Stimulated activated CD8-positive, alpha-beta memory T cell treated with anti-CD3 and anti-CD28 coated beads, Interleukin-2, amount 100 ng/mL, for 48 hours (primary cell): ENCODE results near the gene FPR2.
"Not testable (repeated sequence)": the region's sequence is repeated elsewhere in the genome, so short reads cannot be mapped to it uniquely, and the experiment has no call there.

Experiments
- DNase-seq, 2 donors: peaks; one replicate each; pipeline ENCODE4 v3.0.0-alpha.2; 2020; ENCODE audit warnings: low read depth in 2 of 2

Gene FPR2

DNA sequence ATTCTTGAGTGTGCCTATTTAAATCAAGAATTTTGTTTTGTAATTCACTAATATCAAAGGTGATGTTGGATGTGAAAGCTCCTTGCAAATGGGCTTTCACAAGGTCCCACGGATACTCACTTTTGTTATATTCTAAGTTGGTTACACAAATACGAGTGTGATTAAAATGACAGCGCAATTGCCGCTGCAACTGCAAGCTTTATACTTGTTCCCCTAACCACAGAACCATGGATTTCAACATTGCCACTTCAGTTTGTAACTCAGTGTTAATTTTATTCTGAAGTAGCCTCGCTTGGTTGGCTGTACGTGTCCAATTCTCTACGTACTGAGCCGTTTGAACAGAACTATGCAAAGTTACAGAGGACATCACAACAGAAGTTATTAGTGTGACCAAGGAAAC is 44.4 kb downstream of the FPR2 start:
- not testable (repeated sequence) for DNase-seq

DNA sequence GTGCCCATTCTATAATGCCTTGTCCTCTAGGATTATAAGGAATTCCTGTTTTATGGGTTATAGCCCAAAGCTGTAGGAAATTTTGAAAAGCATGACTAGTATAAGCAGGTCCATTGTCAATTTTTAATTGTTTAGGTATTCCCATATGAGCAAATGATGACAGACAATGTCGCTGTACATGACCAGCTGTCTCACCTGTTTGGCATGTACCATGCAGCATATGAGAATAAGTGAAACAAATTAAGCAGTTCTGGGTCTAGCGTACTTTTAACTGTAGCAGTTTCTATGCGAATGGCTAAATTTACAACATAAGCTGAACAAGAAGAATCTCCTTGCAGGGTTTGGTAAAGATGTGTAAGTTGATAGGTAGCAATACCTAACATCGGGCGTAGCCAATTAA is 45.6 kb downstream of the FPR2 start:
- DNase-seq = not testable (repeated sequence)

DNA sequence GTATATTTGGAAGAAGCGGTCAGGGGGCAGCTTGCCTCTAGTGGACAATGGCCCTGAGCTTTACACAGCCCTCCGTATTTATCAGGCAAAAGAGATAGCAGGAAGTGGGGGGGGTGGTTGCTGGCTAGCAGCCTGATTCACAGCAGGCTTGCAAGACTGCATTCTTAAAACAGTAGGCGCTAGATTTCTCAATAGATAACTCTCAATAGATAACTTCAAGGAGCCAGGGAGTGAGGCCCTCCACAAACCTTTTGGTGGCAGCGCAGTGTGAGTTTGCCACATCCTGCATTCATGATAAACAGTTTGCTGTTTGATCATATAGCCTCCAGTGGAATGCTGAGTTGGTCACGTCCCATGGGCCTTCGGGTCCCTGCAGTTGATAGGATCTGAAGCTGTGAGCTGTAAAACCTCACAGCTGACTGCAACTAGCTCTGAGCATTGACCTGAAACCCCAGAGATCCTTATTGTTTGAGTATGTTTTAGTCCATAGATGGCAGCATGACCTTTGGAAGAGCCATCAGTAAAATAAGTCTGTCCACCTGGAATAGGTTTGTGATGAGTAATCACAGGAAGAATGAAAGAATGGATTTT is 46.2 kb downstream of the FPR2 start:
- no peak for DNase-seq

DNA sequence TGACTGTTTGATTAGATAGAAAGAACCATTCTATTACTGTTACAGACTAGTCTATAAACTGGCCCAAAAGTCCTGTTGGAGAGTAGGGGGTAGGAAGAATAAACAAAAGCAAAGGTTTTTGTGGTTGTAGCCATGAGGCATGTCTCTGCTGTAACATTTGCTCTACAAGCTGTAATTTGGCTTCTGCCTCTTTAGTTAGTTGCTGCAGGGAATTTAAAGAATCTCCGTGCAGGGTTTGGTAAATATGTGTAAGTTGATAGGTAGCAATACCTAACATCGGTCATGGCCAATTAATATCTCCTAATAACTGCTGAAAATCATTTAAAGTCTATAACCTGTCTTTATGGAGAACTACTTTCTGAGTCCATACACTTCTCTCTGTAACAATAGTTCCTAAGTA is 46.9 kb downstream of the FPR2 start:
- DNase-seq = no peak

DNA sequence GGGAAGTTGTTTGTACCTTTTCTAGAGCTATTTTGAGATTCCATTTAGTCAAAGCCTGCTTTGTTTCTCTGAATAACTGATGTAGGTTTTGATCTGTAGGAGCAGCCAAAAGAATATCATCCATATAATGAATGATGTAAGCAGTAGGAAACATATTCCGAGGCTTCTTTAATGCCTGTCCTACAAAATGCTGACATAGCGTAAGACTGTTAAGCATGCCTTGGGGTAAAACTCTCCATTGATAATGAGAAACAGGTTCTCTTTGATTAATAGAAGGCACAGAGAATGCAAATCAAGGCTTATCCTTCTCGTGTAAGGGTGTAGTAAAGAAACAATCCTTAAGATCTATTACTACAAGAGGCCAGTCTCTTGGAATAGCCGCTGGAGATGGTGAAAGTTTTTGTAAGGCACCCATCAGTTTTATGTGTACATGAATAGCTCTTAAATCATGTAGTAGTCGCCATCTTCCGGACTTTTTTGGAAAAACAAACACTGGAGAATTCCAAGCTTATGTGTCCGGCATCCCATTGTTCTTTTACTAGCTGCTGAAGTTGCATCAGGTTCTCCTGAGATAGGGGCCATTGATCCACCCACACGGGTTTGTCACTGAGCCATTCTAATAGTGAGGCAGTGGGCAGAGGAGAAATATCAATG is 47.5 kb downstream of the FPR2 start:
- DNase-seq = no peak

DNA sequence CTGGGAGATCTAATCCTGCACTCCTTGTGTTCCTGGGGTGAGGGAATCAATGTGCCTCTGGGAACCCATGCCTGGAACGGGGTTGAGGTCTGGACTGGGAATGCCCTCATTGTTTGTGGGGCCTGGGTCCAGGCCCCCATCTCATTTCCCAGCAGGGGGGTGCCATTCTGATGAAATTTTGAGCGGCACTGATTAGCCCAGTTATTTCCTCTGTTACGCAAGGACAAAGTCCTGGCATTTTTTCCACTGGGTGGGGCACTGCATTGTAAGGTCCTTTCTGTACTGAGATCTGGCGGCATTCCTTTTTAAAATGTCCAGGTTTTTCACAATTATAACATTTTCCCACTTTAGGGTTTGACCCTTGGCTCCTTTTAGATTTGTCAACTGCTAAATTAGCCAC is 48.8 kb downstream of the FPR2 start:
- DNase-seq = no peak

DNA sequence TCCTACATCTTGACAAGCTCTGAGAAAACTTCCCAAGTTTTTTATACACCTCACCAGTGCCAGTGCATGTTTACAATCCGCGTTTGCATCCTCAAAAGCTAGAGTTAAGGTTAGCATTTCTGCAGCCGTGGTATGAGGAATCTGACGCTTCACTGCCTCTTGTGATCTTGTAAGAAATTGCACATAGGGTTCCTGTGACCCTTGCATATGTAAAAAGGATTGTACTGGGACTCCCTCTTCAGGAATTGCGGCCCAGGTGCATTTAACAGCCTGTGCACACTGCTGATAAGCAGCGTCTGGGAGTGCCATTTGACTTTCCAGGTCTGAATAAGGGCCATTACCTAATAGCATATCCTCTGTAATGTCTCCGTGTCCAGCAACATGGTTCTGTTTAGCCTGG is 49.2 kb downstream of the FPR2 start:
- no peak for DNase-seq

DNA sequence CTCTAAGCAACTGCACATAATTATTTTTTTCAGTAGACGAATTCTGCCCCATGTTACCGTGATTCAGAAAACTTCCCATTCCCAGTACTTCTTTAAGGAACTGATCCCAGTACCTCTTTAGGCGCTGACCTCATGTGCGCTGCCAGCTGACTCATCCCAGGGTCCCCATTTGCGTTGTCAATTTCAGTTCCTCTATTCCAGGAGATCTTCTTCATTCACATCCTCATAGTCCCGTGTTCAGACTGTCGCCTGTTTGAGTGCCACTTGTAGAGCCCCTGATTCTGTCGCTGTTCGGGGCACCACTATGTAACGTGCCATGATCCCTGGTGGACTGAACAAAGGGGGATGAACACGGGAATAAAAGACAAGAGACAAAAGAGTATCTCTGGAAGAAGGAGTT is 50.4 kb downstream of the FPR2 start:
- no peak for DNase-seq

DNA sequence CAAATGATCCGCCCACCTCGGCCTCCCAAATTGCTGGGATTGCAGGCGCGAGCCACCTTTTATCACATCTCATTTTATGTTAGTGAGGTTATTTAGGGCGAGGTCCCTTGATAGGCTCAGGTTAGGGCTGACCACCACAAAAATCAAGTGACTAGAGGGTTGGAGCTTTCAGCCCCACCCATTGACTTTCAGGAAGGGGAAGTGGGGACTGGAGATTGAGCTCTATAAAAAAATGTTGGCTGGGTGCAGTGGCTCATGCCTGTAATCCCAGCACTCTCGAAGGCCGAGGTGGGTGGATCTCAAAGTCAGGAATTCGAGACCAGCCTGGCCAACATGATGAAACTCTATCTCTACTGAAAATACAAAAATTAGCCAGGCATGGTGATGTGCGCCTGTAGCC is 54.1 kb downstream of the FPR2 start:
- no peak for DNase-seq

DNA sequence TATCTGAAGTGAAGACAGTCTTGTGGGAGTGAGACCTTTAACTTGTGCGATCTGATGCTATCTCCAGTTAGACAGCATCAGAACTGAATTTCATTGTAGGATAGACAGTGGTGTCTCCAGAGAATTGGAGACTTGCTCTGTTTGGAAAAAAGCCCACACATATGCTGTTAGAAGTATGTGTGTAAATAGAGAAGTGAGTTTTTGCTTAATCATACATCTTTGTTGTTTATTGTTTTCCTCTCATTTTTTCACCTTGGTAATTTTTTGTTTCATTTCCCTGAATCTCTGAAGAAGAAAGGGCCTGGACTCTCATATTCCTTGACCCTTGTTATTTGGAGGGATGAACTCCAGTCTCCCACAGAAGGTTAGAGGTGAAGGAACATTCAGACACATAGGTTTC is 55.7 kb downstream of the FPR2 start:
- DNase-seq = no peak

DNA sequence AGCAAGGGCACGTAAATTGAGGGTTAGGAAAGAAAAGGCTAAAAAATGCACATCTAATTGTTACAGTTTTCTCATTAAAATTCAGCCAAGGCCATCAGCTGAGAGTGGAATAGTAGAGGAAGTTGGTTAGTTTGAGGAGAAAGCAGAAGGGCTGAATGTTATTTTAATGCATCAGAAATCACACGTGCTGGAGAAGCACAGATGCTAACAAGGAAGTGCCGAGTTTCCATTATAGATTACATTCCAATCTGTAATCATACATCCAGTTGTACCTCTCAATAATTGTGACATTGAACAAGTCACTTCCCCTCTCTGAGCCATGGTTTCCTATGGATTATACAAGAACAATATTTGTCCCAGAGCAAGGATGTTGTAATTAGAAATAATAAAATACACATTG is 59.0 kb downstream of the FPR2 start:
- no peak for DNase-seq
